ENCODE measurements around the gene DGLUCY. TPM values are rescaled to one million over a fixed set of nuclear protein-coding genes. Genes with fewer than 3 reads are reported as not detected.

DGLUCY gene
- total RNA-seq, 1 donor from 2014 or later: 20.0 TPM

DNA sequence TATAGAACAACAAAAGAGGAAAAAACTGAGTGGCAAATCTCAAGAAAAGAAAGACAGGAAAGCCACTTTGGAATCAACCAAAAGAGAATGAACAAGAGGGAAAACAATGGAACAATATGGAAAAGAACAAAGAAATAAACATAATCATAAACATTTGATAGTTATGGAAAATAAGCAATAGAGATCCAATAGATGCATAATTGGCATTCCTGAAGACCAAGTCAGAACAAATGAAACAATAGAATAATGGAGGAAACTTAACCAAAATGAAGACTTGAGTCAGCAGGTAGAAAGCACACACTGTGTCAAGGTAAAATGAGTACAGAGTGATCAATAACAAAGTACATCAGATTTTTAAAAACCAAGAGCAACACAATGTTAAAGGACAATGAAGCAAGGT is 43.3 kb upstream of the DGLUCY start:
- no peak for DNase-seq (ENCODE audit: low read depth)
- Histone ChIP-seq H2AFZ (ENCODE audit: low read depth, low read length) (no peak overlapping the region), H3K4me3 (ENCODE audit: insufficient read depth, low read depth, low read length) (no peak overlapping the region), H3K27ac (ENCODE audit: low read depth, low read length) (no peak overlapping the region), H3K36me3 (ENCODE audit: insufficient read depth, low read length) (no peaks in the 10 kb centered on the region), H3K79me2 (ENCODE audit: insufficient read depth, low read length) (no peaks in the 10 kb centered on the region), H3K9me3 (ENCODE audit: insufficient read depth, low read depth, low read length) (no peaks in the 10 kb centered on the region), H3K27me3 (ENCODE audit: insufficient read depth, low read length) (no peaks in the 10 kb centered on the region), H3K4me1 (ENCODE audit: insufficient read depth, low read length) (no peaks in the 10 kb centered on the region), H3K9ac (ENCODE audit: low read length) (no peak overlapping the region), H3K4me2 (ENCODE audit: low read length) (no peak overlapping the region), H4K20me1 (ENCODE audit: insufficient read depth, low read length) (no peaks in the 10 kb centered on the region)
- peaks cover 2% of the 10 kb centered on the region for H3K9me3 Mint-ChIP-seq (ENCODE audit: unreplicated experiment)
- H3K36me3 Mint-ChIP-seq (ENCODE audit: low read depth, unreplicated experiment): no peaks in the 10 kb centered on the region
- H3K27ac Mint-ChIP-seq (ENCODE audit: unreplicated experiment): no peak overlapping the region
- FAIRE-seq: no peak
- TF ChIP-seq, protein P1, sequence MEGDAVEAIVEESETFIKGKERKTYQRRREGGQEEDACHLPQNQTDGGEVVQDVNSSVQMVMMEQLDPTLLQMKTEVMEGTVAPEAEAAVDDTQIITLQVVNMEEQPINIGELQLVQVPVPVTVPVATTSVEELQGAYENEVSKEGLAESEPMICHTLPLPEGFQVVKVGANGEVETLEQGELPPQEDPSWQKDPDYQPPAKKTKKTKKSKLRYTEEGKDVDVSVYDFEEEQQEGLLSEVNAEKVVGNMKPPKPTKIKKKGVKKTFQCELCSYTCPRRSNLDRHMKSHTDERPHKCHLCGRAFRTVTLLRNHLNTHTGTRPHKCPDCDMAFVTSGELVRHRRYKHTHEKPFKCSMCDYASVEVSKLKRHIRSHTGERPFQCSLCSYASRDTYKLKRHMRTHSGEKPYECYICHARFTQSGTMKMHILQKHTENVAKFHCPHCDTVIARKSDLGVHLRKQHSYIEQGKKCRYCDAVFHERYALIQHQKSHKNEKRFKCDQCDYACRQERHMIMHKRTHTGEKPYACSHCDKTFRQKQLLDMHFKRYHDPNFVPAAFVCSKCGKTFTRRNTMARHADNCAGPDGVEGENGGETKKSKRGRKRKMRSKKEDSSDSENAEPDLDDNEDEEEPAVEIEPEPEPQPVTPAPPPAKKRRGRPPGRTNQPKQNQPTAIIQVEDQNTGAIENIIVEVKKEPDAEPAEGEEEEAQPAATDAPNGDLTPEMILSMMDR (IDR thresholded peaks at IDR 0.05; ENCODE audit: insufficient read depth, low read depth, low read length): no peak
- TF ChIP-seq EZH2 (IDR thresholded peaks at IDR 0.05; ENCODE audit: insufficient read depth, low read length): no peak
- no peaks in the 10 kb centered on the region for H3K4me1 Mint-ChIP-seq (ENCODE audit: low read depth, unreplicated experiment)
- no peak overlapping the region for H3K4me3 Mint-ChIP-seq (ENCODE audit: unreplicated experiment)
- H3K27me3 Mint-ChIP-seq (ENCODE audit: low read depth, unreplicated experiment): peaks cover 2% of the 10 kb centered on the region

DNA sequence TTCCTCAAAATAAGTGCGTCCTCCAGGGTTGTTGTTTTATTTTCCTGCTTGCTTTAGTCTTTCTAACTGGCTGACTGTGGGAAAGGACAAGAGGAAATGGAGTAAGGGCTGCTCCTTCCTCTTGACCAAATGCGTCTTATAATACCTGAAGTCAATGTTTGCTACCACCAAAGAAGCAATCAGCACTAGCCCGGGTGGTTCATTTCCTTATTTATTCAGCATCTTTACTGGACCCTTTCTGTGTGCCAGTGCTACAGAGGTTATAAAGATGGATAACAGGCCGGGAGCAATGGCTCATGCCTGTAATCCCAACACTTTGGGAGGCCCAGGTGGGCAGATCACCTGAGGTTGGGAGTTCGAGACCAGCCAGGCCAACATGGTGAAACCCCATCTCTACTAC is 38.3 kb upstream of the DGLUCY start:
- no peaks in the 10 kb centered on the region for H3K4me1 Mint-ChIP-seq (ENCODE audit: low read depth, unreplicated experiment)

DNA sequence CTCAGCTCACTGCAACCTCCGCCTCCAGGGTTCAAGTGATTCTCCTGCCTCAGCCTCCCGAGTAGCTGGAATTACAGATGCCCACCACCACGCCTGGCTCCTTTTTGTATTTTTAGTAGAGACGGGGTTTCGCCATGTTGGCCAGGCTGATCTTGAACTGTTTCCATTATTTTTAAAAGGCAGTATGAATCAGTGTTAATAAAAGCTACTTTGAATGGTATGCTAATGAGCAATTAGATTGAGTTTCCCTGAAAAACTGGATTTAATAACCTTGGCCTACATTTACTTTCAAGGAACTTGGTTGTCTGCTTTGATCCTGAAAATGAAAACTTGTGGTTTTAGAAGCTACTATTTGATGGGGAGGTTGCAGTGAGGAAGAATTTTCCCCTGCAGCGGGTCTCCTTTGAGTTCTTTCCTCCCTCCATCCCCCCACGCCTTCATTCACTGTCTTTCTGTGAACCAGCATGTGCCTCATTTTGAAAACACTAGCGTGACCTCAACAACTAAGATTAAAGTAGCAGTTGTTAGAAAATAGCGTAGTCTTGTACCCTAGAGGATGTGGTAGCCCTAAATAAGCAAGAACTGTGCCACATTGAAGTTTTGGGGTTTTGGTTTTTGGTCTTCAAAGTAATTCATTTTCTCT is 35.7 kb upstream of the DGLUCY start:
- Histone ChIP-seq H3K4me3 (ENCODE audit: insufficient read depth, low read depth, low read length) (no peak overlapping the region), H3K27ac (ENCODE audit: low read depth, low read length) (no peak overlapping the region), H4K20me1 (ENCODE audit: insufficient read depth, low read length) (no peaks in the 10 kb centered on the region), H3K9ac (ENCODE audit: low read length) (no peak overlapping the region), H3K79me2 (ENCODE audit: insufficient read depth, low read length) (no peaks in the 10 kb centered on the region), H3K27me3 (ENCODE audit: insufficient read depth, low read length) (no peaks in the 10 kb centered on the region), H3K36me3 (ENCODE audit: insufficient read depth, low read length) (no peaks in the 10 kb centered on the region), H3K9me3 (ENCODE audit: insufficient read depth, low read depth, low read length) (no peaks in the 10 kb centered on the region), H3K4me2 (ENCODE audit: low read length) (no peak overlapping the region), H3K4me1 (ENCODE audit: insufficient read depth, low read length) (no peaks in the 10 kb centered on the region), H2AFZ (ENCODE audit: low read depth, low read length) (no peak overlapping the region)
- Mint-ChIP-seq H3K4me1 (ENCODE audit: low read depth, unreplicated experiment) (no peaks in the 10 kb centered on the region), H3K36me3 (ENCODE audit: low read depth, unreplicated experiment) (no peaks in the 10 kb centered on the region), H3K9me3 (ENCODE audit: unreplicated experiment) (no peaks in the 10 kb centered on the region), H3K4me3 (ENCODE audit: unreplicated experiment) (no peak overlapping the region), H3K27ac (ENCODE audit: unreplicated experiment) (no peak overlapping the region), H3K27me3 (ENCODE audit: low read depth, unreplicated experiment) (peaks cover 7% of the 10 kb centered on the region)
- TF ChIP-seq, protein P1 (IDR thresholded peaks at IDR 0.05; ENCODE audit: insufficient read depth, low read depth, low read length): no peak
- TF ChIP-seq EZH2 (IDR thresholded peaks at IDR 0.05; ENCODE audit: insufficient read depth, low read length): no peak
- FAIRE-seq (no peak), DNase-seq (ENCODE audit: low read depth) (no peak)

More for the DNA sequence above, 38.3 kb upstream of the DGLUCY start:
- no peak for TF ChIP-seq EZH2 (IDR thresholded peaks at IDR 0.05; ENCODE audit: insufficient read depth, low read length)
- TF ChIP-seq, protein P1 (IDR thresholded peaks at IDR 0.05; ENCODE audit: insufficient read depth, low read depth, low read length): no peak
- Histone ChIP-seq H3K4me2 (ENCODE audit: low read length) (no peak overlapping the region), H4K20me1 (ENCODE audit: insufficient read depth, low read length) (no peaks in the 10 kb centered on the region), H3K79me2 (ENCODE audit: insufficient read depth, low read length) (no peaks in the 10 kb centered on the region), H3K9me3 (ENCODE audit: insufficient read depth, low read depth, low read length) (no peaks in the 10 kb centered on the region), H3K4me1 (ENCODE audit: insufficient read depth, low read length) (no peaks in the 10 kb centered on the region), H3K27ac (ENCODE audit: low read depth, low read length) (no peak overlapping the region), H2AFZ (ENCODE audit: low read depth, low read length) (no peak overlapping the region), H3K36me3 (ENCODE audit: insufficient read depth, low read length) (no peaks in the 10 kb centered on the region), H3K9ac (ENCODE audit: low read length) (no peak overlapping the region), H3K27me3 (ENCODE audit: insufficient read depth, low read length) (no peaks in the 10 kb centered on the region), H3K4me3 (ENCODE audit: insufficient read depth, low read depth, low read length) (no peak overlapping the region)
- DNase-seq (ENCODE audit: low read depth) (no peak), FAIRE-seq (no peak)
- Mint-ChIP-seq H3K27ac (ENCODE audit: unreplicated experiment) (no peak overlapping the region), H3K36me3 (ENCODE audit: low read depth, unreplicated experiment) (no peaks in the 10 kb centered on the region), H3K4me3 (ENCODE audit: unreplicated experiment) (no peak overlapping the region), H3K9me3 (ENCODE audit: unreplicated experiment) (peaks cover 2% of the 10 kb centered on the region), H3K27me3 (ENCODE audit: low read depth, unreplicated experiment) (peaks cover 7% of the 10 kb centered on the region)
